PC-9 (cell line): Measurements from ENCODE around the gene PKD1L1. TPM values are rescaled to one million over a fixed set of nuclear protein-coding genes. Genes with fewer than 3 reads are reported as not detected.

Experiments
- BruUV-seq: library from RNA; stranded (reverse); fragments of 400-500 nt; replicated peaks from 2 replicates; lab custom pipeline; 2021; lab: Mats Ljungman, UMichigan
- CTCF ChIA-PET: fragments of 300-600 bp; sonication (Branson Sonifier 250); formaldehyde crosslinking; loops from one replicate; lab custom pipeline; 2022; ENCODE audit warnings: antibody characterized with exemption; lab: Charles Lee
- POLR2A ChIA-PET: fragments of 300-600 bp; sonication (Branson Sonifier 250); formaldehyde crosslinking; loops from one replicate; lab custom pipeline; 2022; ENCODE audit warnings: antibody characterized with exemption; ENCODE audit not compliant: unreplicated experiment; lab: Charles Lee
- DNase-seq, 2 experiments: peaks; one replicate each; pipeline versions ENCODE4 v3.0.0 to v3.0.0-alpha.2; 2015 to 2022; ENCODE audit warnings: mixed read lengths in 1 of 2
- H2AFZ ChIP-seq: fragments of 200-600 bp; sonication (generic); 2 replicates; pipeline ENCODE4 v1.8.1; 2017; ENCODE audit warnings: antibody characterized with exemption
- H3F3A ChIP-seq: fragments of 200-600 bp; sonication (generic); 2 replicates; pipeline ENCODE4 v1.8.1; 2017; ENCODE audit warnings: antibody characterized with exemption, mild to moderate bottlenecking, low read depth; ENCODE audit not compliant: insufficient read depth
- H3K27ac ChIP-seq: fragments of 200-600 bp; sonication (generic); 2 replicates; pipeline ENCODE4 v1.6.1; 2016; ENCODE audit warnings: mixed run types
- H3K27me3 ChIP-seq: fragments of 200-600 bp; sonication (generic); 2 replicates; pipeline ENCODE4 v1.6.1; 2016; ENCODE audit warnings: low read depth, mixed run types; ENCODE audit not compliant: insufficient read depth
- H3K36me3 ChIP-seq: fragments of 200-600 bp; sonication (generic); 2 replicates; pipeline ENCODE4 v1.6.1; 2016; ENCODE audit warnings: low read depth, mixed run types
- H3K4me1 ChIP-seq: fragments of 200-600 bp; sonication (generic); replicated peaks from 2 replicates; pipeline ENCODE4 v1.6.1; 2016; ENCODE audit warnings: mixed run types; ENCODE audit not compliant: insufficient read depth
- H3K4me2 ChIP-seq: fragments of 200-600 bp; sonication (generic); 2 replicates; pipeline ENCODE4 v1.6.1; 2017; ENCODE audit warnings: mixed run types
- H3K4me3 ChIP-seq: fragments of 200-600 bp; sonication (generic); 2 replicates; pipeline ENCODE4 v1.6.1; 2016; ENCODE audit warnings: mixed run types
- H3K79me2 ChIP-seq: fragments of 200-600 bp; sonication (generic); 2 replicates; pipeline ENCODE4 v1.6.1; 2017; ENCODE audit warnings: low read depth, mixed run types
- H3K9me2 ChIP-seq: fragments of 200-600 bp; sonication (generic); 2 replicates; pipeline ENCODE4 v1.8.1; 2017; ENCODE audit warnings: mild to moderate bottlenecking; ENCODE audit not compliant: insufficient read depth
- H3K9me3 ChIP-seq: fragments of 200-600 bp; sonication (generic); 2 replicates; pipeline ENCODE4 v1.8.1; 2016; ENCODE audit warnings: low read depth; ENCODE audit not compliant: insufficient read depth
- H4K20me1 ChIP-seq: fragments of 200-600 bp; sonication (generic); 2 replicates; pipeline ENCODE4 v1.8.1; 2017; ENCODE audit not compliant: insufficient read depth
- CTCF ChIP-seq: fragments of 200-600 bp; sonication (generic); conservative IDR thresholded peaks from 2 replicates; pipeline ENCODE4 v1.6.1; 2017; ENCODE audit warnings: mixed run types, antibody characterized with exemption, mild to moderate bottlenecking, moderate library complexity
- EZH2 ChIP-seq: fragments of 200-600 bp; sonication (generic); IDR thresholded peaks from 2 replicates; pipeline ENCODE4 v1.8.0; 2017; ENCODE audit warnings: antibody characterized with exemption, low read depth
- intact Hi-C: fragments of 100-400 bp; cut with micrococcal nuclease; formaldehyde crosslinking; loops from one replicate; pipeline ENCODE4 v1.10.0; 2022; ENCODE audit not compliant: unreplicated experiment
- total RNA-seq: library from RNA; stranded (reverse); gene quantifications from 2 replicates; pipeline ENCODE4 v1.2.3, GENCODE V29; 2021

The PKD1L1 gene
- total RNA-seq, 1 experiment from 2014 or later = 0.07 TPM

GRCh38 chr7:47816647-47817046 lies 131.6 kb downstream of the PKD1L1 start:
- no peaks in the 10 kb centered on the region for H4K20me1 ChIP-seq
- H3K79me2 ChIP-seq = no peaks in the 10 kb centered on the region
- H3K4me3 ChIP-seq = no peak overlapping the region
- H3K27ac ChIP-seq = no peak overlapping the region
- intact Hi-C loops = no loop called here
- ChIA-PET POLR2A (interaction anchor here (0.7 kb wide), 1 partner anchor 176 kb away, joined by 3 read pairs; no protein-coding TSS in a partner anchor), CTCF (interaction anchor here (0.6 kb wide), 1 partner anchor 183 kb away, joined by 4 read pairs; no protein-coding TSS in a partner anchor)
- no TSS peak for BruUV-seq
- no peaks in the 10 kb centered on the region for H3K36me3 ChIP-seq
- H3K4me1 ChIP-seq = peaks cover 38% of the 10 kb centered on the region
- H3F3A ChIP-seq = peaks cover 17% of the 10 kb centered on the region; the same call in 1 of the 2 replicates
- H2AFZ ChIP-seq = no peak overlapping the region
- TF ChIP-seq EZH2 = no peak
- TF ChIP-seq CTCF = no peak
- H3K27me3 ChIP-seq = no peaks in the 10 kb centered on the region
- no peaks in the 10 kb centered on the region for H3K9me3 ChIP-seq
- no peaks in the 10 kb centered on the region for H3K9me2 ChIP-seq
- DNase-seq = no peak
- H3K4me2 ChIP-seq = no peak overlapping the region

- H3K27me3 ChIP-seq = no peaks in the 10 kb centered on the region
- H3F3A ChIP-seq = peaks cover 17% of the 10 kb centered on the region; the same call in 1 of the 2 replicates
- no peak overlapping the region for H3K27ac ChIP-seq
- H3K4me3 ChIP-seq = no peak overlapping the region
- CTCF ChIA-PET = no interaction called here
- H4K20me1 ChIP-seq = no peaks in the 10 kb centered on the region
- TF ChIP-seq CTCF (no peak), EZH2 (no peak)
- H2AFZ ChIP-seq = no peak overlapping the region
- DNase-seq = no peak
- no peak overlapping the region for H3K4me2 ChIP-seq
- intact Hi-C loops = no loop called here
- no peaks in the 10 kb centered on the region for H3K36me3 ChIP-seq
- H3K4me1 ChIP-seq = peaks cover 38% of the 10 kb centered on the region
- POLR2A ChIA-PET = no interaction called here
- H3K79me2 ChIP-seq = no peaks in the 10 kb centered on the region
- H3K9me2 ChIP-seq = no peaks in the 10 kb centered on the region
- no TSS peak for BruUV-seq
- H3K9me3 ChIP-seq = no peaks in the 10 kb centered on the region
Observed at GRCh38 chr7:47815867-47816266, 132.4 kb downstream of the PKD1L1 start.

DNA sequence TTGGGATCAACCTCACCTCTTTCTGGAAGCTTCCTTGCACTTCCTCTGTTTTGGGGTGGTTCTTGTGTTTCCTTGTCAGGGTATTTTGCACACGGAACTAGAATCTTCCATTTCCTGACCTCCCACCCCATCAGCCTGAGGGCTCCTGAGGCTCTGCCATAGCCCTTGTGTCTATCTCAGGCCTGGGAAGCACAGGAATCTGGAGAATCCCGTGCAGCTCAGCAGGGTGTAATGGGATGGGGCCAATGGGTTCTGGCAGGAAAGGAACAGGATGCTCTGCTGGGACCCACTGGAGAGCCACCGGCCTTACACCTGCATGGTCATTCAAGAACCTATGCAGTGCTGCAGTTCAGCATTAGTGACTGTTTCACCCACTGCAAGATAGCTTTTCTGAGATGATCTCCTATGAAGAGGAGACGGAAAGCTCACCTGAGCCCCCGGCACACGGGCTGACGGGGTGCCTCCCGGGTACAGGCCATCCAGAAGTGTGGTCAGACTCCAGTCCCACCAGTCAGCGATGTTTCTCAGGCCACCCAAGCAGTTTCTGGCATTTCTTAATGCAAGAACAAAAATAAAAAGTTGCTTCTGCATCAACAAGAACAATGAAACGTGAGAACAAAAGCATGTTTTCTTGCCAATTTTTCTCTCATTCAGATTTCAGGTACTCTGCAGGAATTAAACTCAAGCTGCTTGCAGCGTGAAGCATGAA lies 133.2 kb downstream of the PKD1L1 start:
- intact Hi-C loops = no loop called here
- POLR2A ChIA-PET = interaction anchor here (0.7 kb wide), 1 partner anchor 243 kb away, joined by 3 read pairs; no protein-coding TSS in a partner anchor

More for the DNA sequence above, 133.2 kb downstream of the PKD1L1 start:
- Histone ChIP-seq H2AFZ (no peak overlapping the region), H3K9me3 (no peaks in the 10 kb centered on the region), H3K79me2 (no peaks in the 10 kb centered on the region), H4K20me1 (no peaks in the 10 kb centered on the region), H3K27me3 (no peaks in the 10 kb centered on the region), H3K4me1 (peaks cover 38% of the 10 kb centered on the region), H3K4me3 (no peak overlapping the region), H3K9me2 (no peaks in the 10 kb centered on the region), H3K36me3 (no peaks in the 10 kb centered on the region), H3K4me2 (no peak overlapping the region), H3F3A (peaks cover 17% of the 10 kb centered on the region; the same call in 1 of the 2 replicates), H3K27ac (no peak overlapping the region)
- CTCF ChIA-PET = interaction anchor here (0.8 kb wide), 1 partner anchor 28 kb away, joined by 3 read pairs; no protein-coding TSS in a partner anchor
- TF ChIP-seq CTCF (no peak), EZH2 (no peak)
- BruUV-seq = no TSS peak
- DNase-seq = no peak
